A204.1 (cell line): ENCODE data around the gene PPP4R1.
A peak's percentile ranks its signal among the peaks of the same experiment; 100 is the strongest.
"Not testable (repeated sequence)": the region's sequence is repeated elsewhere in the genome, so short reads cannot be mapped to it uniquely, and the experiment has no call there.

Experiments used
- FAIRE-seq: peaks from 2 replicates; lab custom pipeline; 2012; peaks lifted over from hg19 to GRCh38; lab: Jason Lieb, UNC

Gene PPP4R1, protein sequence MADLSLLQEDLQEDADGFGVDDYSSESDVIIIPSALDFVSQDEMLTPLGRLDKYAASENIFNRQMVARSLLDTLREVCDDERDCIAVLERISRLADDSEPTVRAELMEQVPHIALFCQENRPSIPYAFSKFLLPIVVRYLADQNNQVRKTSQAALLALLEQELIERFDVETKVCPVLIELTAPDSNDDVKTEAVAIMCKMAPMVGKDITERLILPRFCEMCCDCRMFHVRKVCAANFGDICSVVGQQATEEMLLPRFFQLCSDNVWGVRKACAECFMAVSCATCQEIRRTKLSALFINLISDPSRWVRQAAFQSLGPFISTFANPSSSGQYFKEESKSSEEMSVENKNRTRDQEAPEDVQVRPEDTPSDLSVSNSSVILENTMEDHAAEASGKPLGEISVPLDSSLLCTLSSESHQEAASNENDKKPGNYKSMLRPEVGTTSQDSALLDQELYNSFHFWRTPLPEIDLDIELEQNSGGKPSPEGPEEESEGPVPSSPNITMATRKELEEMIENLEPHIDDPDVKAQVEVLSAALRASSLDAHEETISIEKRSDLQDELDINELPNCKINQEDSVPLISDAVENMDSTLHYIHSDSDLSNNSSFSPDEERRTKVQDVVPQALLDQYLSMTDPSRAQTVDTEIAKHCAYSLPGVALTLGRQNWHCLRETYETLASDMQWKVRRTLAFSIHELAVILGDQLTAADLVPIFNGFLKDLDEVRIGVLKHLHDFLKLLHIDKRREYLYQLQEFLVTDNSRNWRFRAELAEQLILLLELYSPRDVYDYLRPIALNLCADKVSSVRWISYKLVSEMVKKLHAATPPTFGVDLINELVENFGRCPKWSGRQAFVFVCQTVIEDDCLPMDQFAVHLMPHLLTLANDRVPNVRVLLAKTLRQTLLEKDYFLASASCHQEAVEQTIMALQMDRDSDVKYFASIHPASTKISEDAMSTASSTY

DNA sequence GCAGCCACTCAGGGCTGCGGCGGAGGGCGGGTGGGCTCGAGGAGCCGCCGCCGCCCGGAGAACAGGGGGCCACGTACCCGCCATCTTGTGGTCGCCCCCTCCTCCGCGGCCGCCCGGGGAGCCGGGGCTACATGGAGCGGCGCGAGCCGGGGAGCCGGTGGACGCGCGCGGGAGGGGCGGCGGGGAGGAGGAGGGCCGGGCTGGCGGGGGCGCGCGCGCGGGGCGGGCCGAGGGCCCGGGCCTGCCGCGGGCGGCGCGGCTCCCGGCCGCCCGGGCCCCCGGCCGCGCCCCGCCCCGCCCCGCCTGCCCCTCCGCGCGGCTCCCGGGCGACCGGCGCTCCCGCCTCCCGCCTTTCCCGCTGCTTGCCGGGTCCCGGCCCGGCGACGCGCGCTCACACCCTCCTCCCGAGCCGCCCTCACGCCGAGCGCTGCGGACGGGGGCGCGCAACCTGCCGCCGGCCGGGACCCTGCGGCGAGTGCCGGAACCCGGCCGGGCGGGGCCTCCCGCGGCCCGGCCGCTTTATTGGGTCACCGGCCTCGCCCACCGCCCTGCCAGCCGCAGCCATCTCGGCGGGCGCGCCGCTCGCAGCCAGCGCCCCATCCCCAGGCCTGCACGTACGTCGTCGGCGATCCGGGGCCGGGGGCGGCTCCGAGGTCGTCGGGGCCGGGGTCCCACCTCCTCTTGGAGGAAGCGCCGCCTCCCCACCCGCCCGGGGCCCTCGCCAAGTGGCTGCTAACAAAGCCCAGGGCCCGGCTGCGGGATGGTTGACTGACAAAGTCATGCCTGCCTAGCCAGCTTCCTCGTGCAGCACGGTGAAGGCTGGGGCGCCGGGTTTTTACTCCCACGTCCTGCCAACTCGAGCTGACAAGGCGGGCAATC lies at the start of gene PPP4R1:
Gene PPP4R1, minus strand, starts transcription at position 159 of the 879 bp plus-strand sequence. Its CDS starts 75 bp downstream, at position 84.
- FAIRE-seq, result no peak

DNA sequence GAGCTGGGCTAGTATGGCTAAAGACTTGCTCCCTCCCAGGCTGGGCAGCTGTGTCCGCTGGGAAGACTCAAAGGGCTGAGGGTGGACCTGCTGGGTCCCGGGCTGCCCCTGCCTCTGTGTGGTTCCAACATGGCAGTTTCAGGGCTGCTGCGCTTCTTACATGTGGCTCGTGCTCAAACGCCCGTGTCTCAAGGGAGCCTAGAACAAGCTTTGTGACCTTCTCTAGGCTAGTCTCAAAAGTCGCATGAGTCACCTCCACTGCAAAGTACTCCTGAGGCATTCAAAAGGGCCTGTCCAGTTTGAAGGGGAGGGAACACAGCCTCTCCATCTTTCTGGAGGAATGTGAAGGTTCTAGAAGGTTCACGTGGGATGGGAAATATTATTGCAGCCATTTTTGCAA lies 49.0 kb upstream of the PPP4R1 start:
- no peak for FAIRE-seq

- no peak for FAIRE-seq
These were observed 47.2 kb upstream of the PPP4R1 start for GRCh38 chr18:9661564-9661963.

- FAIRE-seq, result no peak
These were observed 45.4 kb upstream of the PPP4R1 start for GRCh38 chr18:9659499-9660375.

DNA sequence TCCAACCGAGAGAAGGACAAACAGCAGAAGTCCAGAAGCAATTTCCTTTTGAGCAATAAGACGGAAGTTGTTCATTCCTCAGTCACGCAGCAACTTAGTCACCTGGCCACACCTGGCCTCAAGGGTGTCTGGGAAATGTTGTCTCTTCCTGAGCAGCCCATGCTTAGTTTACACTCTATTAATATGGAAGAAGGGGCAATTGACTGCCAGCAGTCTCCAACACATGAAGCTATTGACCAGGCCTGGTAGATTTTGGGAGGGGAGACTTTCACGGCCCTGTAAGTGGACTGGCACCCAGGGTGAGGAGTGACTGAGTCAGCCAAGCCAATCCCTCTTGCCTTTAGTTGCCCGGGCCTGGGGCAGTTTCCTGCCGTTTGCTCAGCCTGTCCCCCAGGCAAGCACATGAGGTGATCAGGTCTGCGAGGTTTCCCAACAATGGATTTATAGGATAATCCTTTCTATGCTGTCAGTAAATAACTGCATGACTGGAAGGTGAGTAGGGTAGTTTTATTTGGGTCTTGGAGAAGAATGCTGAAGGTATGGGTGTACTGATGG lies 43.8 kb upstream of the PPP4R1 start:
- FAIRE-seq, result no peak

DNA sequence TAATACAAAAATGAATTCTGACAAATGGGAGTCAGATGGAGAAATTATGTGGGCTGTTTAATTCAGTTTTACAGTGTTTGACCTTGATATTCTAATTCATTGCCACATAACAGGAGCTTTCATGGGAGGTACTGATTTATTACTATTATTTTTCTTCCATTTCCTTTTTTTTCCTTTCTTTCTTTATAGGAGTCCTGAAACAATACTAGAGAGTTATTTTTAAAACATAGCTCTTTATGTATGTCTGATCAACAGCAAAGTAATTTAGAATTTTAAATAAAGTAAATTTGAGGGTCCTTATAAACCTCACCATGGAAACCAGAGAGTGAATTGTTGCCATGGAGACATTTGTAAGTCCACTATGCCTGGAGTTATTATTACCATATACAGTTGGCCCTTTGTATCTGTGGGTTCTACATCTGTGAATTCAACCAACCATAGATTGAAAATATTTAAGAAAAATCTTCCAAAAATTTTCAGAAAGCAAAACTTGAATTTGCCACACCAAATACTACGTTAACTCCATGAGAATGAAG lies 40.9 kb upstream of the PPP4R1 start:
- no peak for FAIRE-seq

DNA sequence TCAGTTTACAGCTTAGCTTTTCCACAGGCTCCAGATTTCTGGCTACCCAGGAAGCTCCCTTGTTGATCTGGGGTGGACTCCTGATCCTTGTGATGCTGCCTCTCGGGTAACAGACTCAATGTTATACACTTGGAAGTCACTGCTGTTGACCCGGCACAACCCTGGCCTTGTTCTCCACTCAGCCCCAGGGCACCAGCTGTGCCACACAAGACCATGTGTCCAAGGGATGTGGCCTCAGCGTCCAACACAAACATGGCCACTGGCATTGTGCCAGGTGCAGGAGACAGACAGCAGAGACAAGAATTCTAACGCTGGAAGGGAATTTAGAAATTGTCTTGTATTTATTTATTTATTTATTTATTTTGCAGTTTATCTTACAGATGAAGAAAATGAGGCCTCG lies 39.0 kb upstream of the PPP4R1 start:
- no peak for FAIRE-seq

GRCh38 chr18:9649164-9649540 lies 34.8 kb upstream of the PPP4R1 start:
- FAIRE-seq, result no peak

- FAIRE-seq, result no peak
These were observed 34.2 kb upstream of the PPP4R1 start for GRCh38 chr18:9648431-9649163.

DNA sequence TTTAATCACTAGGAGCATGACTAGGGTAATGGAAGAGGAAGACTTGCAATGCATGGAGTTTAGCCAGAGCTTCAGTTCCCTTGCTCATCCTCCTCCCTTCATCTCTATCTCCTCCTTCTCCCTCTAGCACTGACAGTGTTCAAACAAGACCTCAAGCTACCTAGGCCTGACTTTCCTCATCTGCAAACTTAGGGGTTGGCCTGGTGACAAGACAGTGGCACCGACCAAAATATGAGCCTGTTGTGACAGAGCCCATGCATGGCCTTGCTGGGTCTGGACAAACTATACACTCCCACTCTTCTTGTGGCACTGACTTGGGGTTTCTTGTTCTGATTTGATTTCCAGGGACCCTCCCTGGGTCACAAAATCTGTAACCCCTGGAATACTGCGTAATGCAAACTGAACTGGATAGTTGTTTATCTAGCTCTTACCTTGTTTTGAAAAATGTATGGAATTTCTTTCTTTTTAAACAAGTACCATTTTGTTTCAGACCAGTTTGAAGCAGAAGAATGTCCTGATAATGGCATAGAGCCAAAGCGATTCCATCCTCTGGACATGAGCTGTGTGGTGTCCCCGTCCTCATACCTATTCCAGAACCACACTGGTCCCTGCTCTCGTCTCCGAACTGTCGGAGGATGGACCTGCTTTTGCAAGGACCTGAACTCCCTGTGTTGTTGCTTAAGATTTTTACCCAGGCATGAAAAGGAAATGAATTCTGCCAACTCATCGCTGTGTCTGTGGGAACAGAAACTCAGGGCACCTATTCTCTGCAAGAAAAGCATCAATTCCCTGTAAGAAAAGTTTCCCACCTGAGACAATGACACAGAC lies 33.4 kb upstream of the PPP4R1 start:
- no peak for FAIRE-seq

DNA sequence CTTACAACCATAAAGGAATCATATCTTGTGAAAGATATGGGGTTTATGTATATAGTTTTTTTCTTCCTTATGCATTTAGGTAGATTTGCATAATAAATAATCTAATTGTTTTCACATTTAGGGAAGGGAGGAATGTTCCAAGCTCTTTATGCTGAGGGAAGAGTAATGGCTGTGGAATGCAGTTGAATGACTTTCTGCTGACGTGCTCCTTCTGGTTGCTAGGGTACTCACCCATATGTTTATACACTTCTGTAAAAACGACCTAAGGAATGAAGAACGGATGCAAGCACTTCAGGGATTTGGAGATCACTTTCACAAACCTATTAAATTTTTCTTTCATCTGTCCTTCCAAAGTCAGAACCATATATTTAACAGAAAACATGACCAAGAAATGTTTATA lies 29.2 kb upstream of the PPP4R1 start:
- FAIRE-seq, result peak; percentile 46

DNA sequence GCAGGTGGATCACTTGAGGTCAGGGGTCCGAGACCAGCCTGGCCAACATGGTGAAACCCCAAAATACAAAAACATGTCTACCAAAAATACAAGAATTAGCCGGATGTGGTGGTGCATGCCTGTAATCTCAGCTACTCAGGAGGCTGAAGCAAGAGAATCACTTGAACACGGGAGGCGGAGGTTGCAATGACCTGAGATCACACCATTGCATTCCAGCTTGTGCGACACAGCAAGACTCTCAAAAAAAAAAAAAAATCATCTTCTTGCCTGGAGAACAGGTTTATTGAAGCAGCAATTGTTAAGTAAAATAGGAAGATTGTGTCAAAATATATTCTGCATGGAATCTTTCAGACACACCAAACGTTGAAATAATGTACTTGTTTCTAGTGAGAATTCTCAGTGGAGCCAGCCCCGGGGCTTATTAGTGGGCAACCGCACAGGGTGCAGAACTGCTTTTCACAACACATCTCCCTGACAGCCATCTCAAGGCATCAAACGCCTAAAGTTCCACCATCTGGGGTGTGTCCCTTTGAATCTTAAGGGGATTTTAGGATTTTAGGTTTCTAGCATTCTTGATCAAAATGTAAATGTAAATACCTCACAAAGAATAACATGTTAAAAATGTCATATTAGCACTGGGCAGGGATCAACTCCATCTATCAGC lies 28.6 kb upstream of the PPP4R1 start:
- FAIRE-seq, result no peak

GRCh38 chr18:9641081-9641480 lies 26.7 kb upstream of the PPP4R1 start:
- not testable (repeated sequence) for FAIRE-seq

GRCh38 chr18:9638886-9639285 lies 24.5 kb upstream of the PPP4R1 start:
- FAIRE-seq, result no peak

DNA sequence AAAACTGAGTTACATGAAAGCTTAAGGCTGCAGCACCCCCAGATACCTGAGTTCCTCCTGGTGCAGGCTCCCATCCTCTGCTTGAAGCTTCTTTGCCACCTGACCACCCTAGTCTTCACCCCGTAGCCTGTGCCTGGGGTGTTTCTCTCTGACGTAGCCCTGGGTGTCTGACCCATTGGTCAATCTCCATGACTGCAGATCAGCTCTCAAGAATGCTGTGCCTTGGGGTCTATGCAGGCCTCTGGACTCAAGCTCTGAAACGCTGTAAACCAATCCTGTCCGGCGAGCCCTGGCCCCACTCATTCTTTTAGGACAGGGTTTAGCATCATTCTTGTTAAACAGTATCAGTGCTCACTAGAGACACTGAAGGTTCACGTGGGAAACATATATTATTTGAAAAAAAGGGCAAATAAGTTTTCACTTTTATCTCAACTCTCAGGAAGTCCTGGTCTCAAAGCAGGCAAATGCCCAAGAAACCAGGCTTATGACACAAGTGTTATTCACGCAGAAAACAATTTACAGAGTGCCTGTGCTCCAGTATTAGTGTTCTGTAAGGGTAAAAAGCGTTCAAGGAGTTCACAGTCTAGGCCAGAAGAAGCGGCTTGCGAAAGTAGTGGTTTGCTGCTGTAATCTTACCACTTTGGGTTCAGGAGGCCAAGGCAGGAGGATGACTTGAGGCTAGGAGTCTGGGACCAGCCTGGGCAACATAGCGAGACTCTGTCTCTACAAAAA lies 22.8 kb upstream of the PPP4R1 start:
- no peak for FAIRE-seq

DNA sequence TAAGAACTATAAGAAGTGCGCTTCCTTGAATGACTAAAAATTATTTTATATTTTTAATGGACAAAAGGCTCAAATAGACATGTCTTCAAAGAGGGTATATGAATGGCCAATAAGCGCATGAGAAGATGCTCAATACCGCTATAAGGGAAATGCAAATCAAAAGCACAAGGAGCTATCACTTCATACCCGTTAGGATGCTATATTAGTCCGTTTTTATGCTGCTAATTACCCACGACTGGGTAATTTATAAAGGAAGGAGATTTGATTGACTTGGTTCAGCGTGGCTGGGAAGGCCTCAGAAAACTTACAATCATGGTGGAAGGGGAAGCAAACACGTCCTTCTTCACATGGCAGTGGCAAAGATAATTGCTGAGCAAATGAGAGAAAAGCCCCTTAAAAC lies 20.5 kb upstream of the PPP4R1 start:
- FAIRE-seq, result no peak

DNA sequence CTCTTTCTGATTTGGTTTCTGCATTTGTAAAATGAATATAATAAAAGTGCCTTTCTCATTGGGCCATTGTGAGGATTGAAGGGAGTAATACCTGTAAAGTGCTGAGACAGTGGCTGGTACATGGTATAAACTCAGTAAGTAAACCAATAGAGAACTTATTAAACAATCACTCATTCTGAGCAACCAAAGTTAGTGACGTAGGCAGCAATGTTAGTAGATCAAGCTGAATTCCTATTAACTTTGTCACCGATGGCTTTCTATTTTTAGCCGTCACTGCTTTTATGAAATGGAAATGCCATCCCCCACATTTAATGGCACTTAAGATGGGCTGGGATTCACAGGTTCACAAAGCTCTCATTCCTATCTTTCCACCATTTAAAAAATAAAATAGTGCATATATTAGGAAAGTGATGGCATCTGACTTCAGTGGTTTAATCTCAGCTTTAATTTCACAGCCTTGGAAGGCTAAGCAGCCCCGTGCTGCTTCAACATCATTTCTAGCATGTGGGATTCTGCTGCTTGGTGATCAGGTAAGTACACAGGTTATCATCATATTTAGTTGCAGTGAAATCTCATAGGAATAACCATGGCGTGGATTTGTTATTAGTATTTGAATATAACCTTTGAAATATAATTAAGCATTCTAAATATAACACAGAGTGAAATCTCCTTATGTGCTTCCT lies 17.6 kb upstream of the PPP4R1 start:
- FAIRE-seq, result no peak
